Astrocyte of the cerebellum (primary cell): Measurements from ENCODE around the gene PLET1.

Experiments used
- DNase-seq: peaks from one replicate; pipeline ENCODE4 v3.0.0-alpha.2; 2011; ENCODE audit warnings: low read depth
- H3K4me3 ChIP-seq: 2 replicates; pipeline ENCODE4 v1.5.1; 2011; ENCODE audit warnings: mild to moderate bottlenecking, low read depth, low read length, moderate library complexity
- CTCF ChIP-seq: IDR thresholded peaks from 2 replicates; pipeline ENCODE4 v1.5.1; 2012; ENCODE audit warnings: low read length, low read depth, moderate library complexity, mild to moderate bottlenecking; ENCODE audit errors: missing control alignments
- in situ Hi-C: cut with HindIII; loops from 2 replicates; pipeline ENCODE4 v1.10.0; 2017; ENCODE audit warnings: low sequenced_read_pairs

The PLET1 gene

GRCh38 chr11:112260490-112260889 is at the start of gene PLET1:
Gene PLET1 (minus strand): TSS chr11:112260860. CDS start chr11:112260589, 271 bp downstream.
- in situ Hi-C loops, result no loop called here
- TF ChIP-seq CTCF, result no peak
- DNase-seq, result no peak
- H3K4me3 ChIP-seq, result no peak within 1 kb of the TSS

GRCh38 chr11:112310419-112310818 is 49.8 kb upstream of the PLET1 start:
- in situ Hi-C loops, result no loop called here
- no peak for TF ChIP-seq CTCF
- H3K4me3 ChIP-seq, result no peak overlapping the region
- no peak for DNase-seq

GRCh38 chr11:112308651-112309050 is 48.0 kb upstream of the PLET1 start:
- in situ Hi-C loops, result no loop called here
- no peak for TF ChIP-seq CTCF
- H3K4me3 ChIP-seq, result no peak overlapping the region
- DNase-seq, result no peak

GRCh38 chr11:112307616-112308015 is 47.0 kb upstream of the PLET1 start:
- in situ Hi-C loops, result no loop called here
- no peak overlapping the region for H3K4me3 ChIP-seq
- no peak for TF ChIP-seq CTCF
- DNase-seq, result no peak

- in situ Hi-C loops, result no loop called here
- no peak overlapping the region for H3K4me3 ChIP-seq
- DNase-seq, result no peak
- no peak for TF ChIP-seq CTCF
Observed at GRCh38 chr11:112306230-112306629, 45.6 kb upstream of the PLET1 start.

- TF ChIP-seq CTCF, result no peak
- no peak overlapping the region for H3K4me3 ChIP-seq
- in situ Hi-C loops, result no loop called here
- no peak for DNase-seq
Observed at GRCh38 chr11:112304914-112305313, 44.3 kb upstream of the PLET1 start.

GRCh38 chr11:112303616-112304015 is 43.0 kb upstream of the PLET1 start:
- in situ Hi-C loops, result no loop called here
- no peak for DNase-seq
- no peak overlapping the region for H3K4me3 ChIP-seq
- no peak for TF ChIP-seq CTCF
